ENCODE data around the gene MISP.

DNA sequence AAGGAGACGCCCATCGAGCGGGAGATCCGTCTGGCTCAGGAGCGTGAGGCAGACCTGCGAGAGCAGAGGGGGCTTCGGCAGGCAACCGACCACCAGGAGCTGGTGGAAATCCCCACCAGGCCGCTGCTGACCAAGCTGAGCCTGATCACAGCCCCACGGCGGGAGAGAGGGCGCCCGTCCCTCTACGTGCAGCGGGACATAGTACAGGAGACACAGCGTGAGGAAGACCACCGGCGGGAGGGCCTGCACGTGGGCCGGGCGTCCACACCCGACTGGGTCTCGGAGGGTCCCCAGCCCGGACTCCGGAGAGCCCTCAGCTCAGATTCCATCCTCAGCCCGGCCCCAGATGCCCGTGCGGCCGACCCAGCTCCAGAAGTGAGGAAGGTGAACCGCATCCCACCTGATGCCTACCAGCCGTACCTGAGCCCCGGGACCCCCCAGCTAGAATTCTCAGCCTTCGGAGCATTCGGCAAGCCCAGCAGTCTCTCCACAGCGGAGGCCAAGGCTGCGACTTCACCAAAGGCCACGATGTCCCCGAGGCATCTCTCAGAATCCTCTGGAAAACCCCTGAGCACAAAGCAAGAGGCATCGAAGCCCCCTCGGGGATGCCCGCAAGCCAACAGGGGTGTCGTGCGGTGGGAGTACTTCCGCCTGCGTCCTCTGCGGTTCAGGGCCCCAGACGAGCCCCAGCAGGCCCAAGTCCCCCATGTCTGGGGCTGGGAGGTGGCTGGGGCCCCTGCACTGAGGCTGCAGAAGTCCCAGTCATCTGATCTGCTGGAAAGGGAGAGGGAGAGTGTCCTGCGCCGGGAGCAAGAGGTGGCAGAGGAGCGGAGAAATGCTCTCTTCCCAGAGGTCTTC lies 7.1 kb downstream of the MISP start:
- TF ChIP-seq, protein P1, sequence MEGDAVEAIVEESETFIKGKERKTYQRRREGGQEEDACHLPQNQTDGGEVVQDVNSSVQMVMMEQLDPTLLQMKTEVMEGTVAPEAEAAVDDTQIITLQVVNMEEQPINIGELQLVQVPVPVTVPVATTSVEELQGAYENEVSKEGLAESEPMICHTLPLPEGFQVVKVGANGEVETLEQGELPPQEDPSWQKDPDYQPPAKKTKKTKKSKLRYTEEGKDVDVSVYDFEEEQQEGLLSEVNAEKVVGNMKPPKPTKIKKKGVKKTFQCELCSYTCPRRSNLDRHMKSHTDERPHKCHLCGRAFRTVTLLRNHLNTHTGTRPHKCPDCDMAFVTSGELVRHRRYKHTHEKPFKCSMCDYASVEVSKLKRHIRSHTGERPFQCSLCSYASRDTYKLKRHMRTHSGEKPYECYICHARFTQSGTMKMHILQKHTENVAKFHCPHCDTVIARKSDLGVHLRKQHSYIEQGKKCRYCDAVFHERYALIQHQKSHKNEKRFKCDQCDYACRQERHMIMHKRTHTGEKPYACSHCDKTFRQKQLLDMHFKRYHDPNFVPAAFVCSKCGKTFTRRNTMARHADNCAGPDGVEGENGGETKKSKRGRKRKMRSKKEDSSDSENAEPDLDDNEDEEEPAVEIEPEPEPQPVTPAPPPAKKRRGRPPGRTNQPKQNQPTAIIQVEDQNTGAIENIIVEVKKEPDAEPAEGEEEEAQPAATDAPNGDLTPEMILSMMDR (IDR thresholded peaks at IDR 0.05): no peak
- no peak for TF ChIP-seq POLR2AphosphoS5 (IDR thresholded peaks at IDR 0.05)

Data from breast epithelium (tissue), 3 donors.